Measurements from ENCODE around the gene TDRD7.

TDRD7 gene

GRCh38 chr9:97411789-97412625, at the start of gene TDRD7:
TSS of gene TDRD7 (plus strand) at chr9:97412096. CDS start at chr9:97428466, 16,370 bp downstream.
- DNase-seq (ENCODE audit: low read depth in 2 of 2) = peak in 1 of 2 experiments; percentile 38

- no peak for DNase-seq (ENCODE audit: low read depth in 2 of 2)
These were observed 48.9 kb upstream of the TDRD7 start for GRCh38 chr9:97362777-97363545.

GRCh38 chr9:97363661-97364299, 48.1 kb upstream of the TDRD7 start:
- no peak for DNase-seq (ENCODE audit: low read depth in 2 of 2)

GRCh38 chr9:97364769-97365490, 47.0 kb upstream of the TDRD7 start:
- no peak for DNase-seq (ENCODE audit: low read depth in 2 of 2)

GRCh38 chr9:97365634-97366033, 46.3 kb upstream of the TDRD7 start:
- no peak for DNase-seq (ENCODE audit: low read depth in 2 of 2)

- DNase-seq (ENCODE audit: low read depth in 2 of 2) = no peak
These were observed 45.4 kb upstream of the TDRD7 start for GRCh38 chr9:97366476-97366875.

- no peak for DNase-seq (ENCODE audit: low read depth in 2 of 2)
These were observed 45.0 kb upstream of the TDRD7 start for GRCh38 chr9:97366889-97367288.

- no peak for DNase-seq (ENCODE audit: low read depth in 2 of 2)
These were observed 44.2 kb upstream of the TDRD7 start for GRCh38 chr9:97367729-97368128.

GRCh38 chr9:97368964-97369363, 42.9 kb upstream of the TDRD7 start:
- DNase-seq (ENCODE audit: low read depth in 2 of 2) = no peak

GRCh38 chr9:97372580-97372979, 39.3 kb upstream of the TDRD7 start:
- DNase-seq (ENCODE audit: low read depth in 2 of 2) = no peak

GRCh38 chr9:97373331-97373730, 38.6 kb upstream of the TDRD7 start:
- DNase-seq (ENCODE audit: low read depth in 2 of 2) = no peak

- no peak for DNase-seq (ENCODE audit: low read depth in 2 of 2)
These were observed 37.1 kb upstream of the TDRD7 start for GRCh38 chr9:97374811-97375210.

GRCh38 chr9:97376902-97377301, 35.0 kb upstream of the TDRD7 start:
- no peak for DNase-seq (ENCODE audit: low read depth in 2 of 2)

GRCh38 chr9:97382099-97382718, 29.7 kb upstream of the TDRD7 start:
- no peak for DNase-seq (ENCODE audit: low read depth in 2 of 2)

GRCh38 chr9:97384406-97385262, 27.3 kb upstream of the TDRD7 start:
- DNase-seq (ENCODE audit: low read depth in 2 of 2) = no peak

GRCh38 chr9:97385626-97386264, 26.2 kb upstream of the TDRD7 start:
- DNase-seq (ENCODE audit: low read depth in 2 of 2) = no peak

GRCh38 chr9:97386265-97386633, 25.6 kb upstream of the TDRD7 start:
- no peak for DNase-seq (ENCODE audit: low read depth in 2 of 2)

- peak; percentile 17 to 21 for DNase-seq (ENCODE audit: low read depth in 2 of 2)
These were observed 25.0 kb upstream of the TDRD7 start for GRCh38 chr9:97386733-97387503.

GRCh38 chr9:97387504-97387886, 24.4 kb upstream of the TDRD7 start:
- no peak for DNase-seq (ENCODE audit: low read depth in 2 of 2)
